H1 (cell line): ENCODE measurements around the gene DOCK10. TPM values are rescaled to one million over a fixed set of nuclear protein-coding genes. Genes with fewer than 3 reads are reported as not detected.

Experiments used
- CTCF ChIA-PET: fragments of 300-600 bp; sonication (Branson Sonifier 250); formaldehyde crosslinking; loops from one replicate; lab custom pipeline; 2021; ENCODE audit not compliant: partially characterized antibody; lab: Charles Lee
- POLR2A ChIA-PET: fragments of 300-600 bp; sonication (Branson Sonifier 250); formaldehyde crosslinking; loops from one replicate; lab custom pipeline; 2021; ENCODE audit warnings: inconsistent platforms; ENCODE audit not compliant: partially characterized antibody; lab: Charles Lee
- DNase-seq, 2 experiments: peaks; one replicate each; pipeline versions ENCODE4 v3.0.0 to v3.0.0-alpha.2; 2010 to 2022; ENCODE audit warnings: low spot score in 2 of 2, low read depth in 1 of 2, mixed read lengths in 1 of 2
- FAIRE-seq: peaks from 2 replicates; lab custom pipeline; 2011; peaks lifted over from hg19 to GRCh38; lab: Jason Lieb, UNC
- H2AFZ ChIP-seq: 2 replicates; pipeline ENCODE4 v1.8.1; 2012; ENCODE audit warnings: low read length, inconsistent platforms
- H2AK5ac ChIP-seq: 2 replicates; pipeline ENCODE4 v1.6.1; 2013; ENCODE audit warnings: low read depth, low read length
- H2BK120ac ChIP-seq: replicated peaks from 2 replicates; pipeline ENCODE3; 2013; ENCODE audit warnings: low read depth, low read length, inconsistent platforms
- H2BK12ac ChIP-seq: 2 replicates; pipeline ENCODE4 v1.6.1; 2013; ENCODE audit warnings: low read depth, low read length
- H2BK15ac ChIP-seq: 2 replicates; pipeline ENCODE4 v1.6.1; 2013; ENCODE audit warnings: low read length
- H2BK20ac ChIP-seq: 2 replicates; pipeline ENCODE4 v1.6.1; 2013; ENCODE audit warnings: low read length
- H2BK5ac ChIP-seq: 2 replicates; pipeline ENCODE4 v1.6.1; 2013; ENCODE audit warnings: low read depth, low read length
- H3K14ac ChIP-seq: 2 replicates; pipeline ENCODE4 v1.6.1; 2013; ENCODE audit warnings: inconsistent platforms; ENCODE audit not compliant: insufficient read length
- H3K18ac ChIP-seq: 2 replicates; pipeline ENCODE4 v1.6.1; 2013; ENCODE audit warnings: low read length; ENCODE audit errors: extremely low read depth
- H3K23ac ChIP-seq: 2 replicates; pipeline ENCODE4 v1.6.1; 2013; ENCODE audit warnings: inconsistent platforms; ENCODE audit not compliant: insufficient read length
- H3K23me2 ChIP-seq: 2 replicates; pipeline ENCODE4 v1.6.1; 2013; ENCODE audit warnings: low read depth, low read length
- H3K27ac ChIP-seq: 2 replicates; pipeline ENCODE4 v1.6.1; 2011; ENCODE audit warnings: low read depth, low read length, inconsistent platforms
- H3K27me3 ChIP-seq, 4 experiments: replicated peaks in 1 of 4; 1 replicate in 1 of 4; 2 replicates in 3 of 4; pipeline versions ENCODE4 v1.6.1 to v1.8.1; 2011 to 2013; ENCODE audit warnings: low read length in 3 of 4, mild to moderate bottlenecking in 3 of 4, inconsistent platforms in 2 of 4, mixed read lengths in 2 of 4, moderate library complexity in 1 of 4; ENCODE audit not compliant: control insufficient read depth in 3 of 4, insufficient read depth in 3 of 4; ENCODE audit errors: extremely low read depth in 1 of 4
- H3K36me3 ChIP-seq, 4 experiments: 2 replicates each; pipeline versions ENCODE4 v1.6.1 to v1.8.1; 2011 to 2013; ENCODE audit warnings: mild to moderate bottlenecking in 4 of 4, low read length in 3 of 4, moderate library complexity in 2 of 4, control low read depth in 1 of 4, inconsistent platforms in 1 of 4; ENCODE audit not compliant: insufficient read depth in 4 of 4, control insufficient read depth in 2 of 4
- H3K4ac ChIP-seq: replicated peaks from 2 replicates; pipeline ENCODE3; 2013; ENCODE audit warnings: low read length, low read depth, mixed read lengths, inconsistent platforms; ENCODE audit not compliant: insufficient read length
- H3K4me1 ChIP-seq, 4 experiments: replicated peaks in 1 of 4; 1 replicate in 1 of 4; 2 replicates in 3 of 4; pipeline versions ENCODE4 v1.6.1 to v1.8.1; 2011 to 2013; ENCODE audit warnings: low read length in 3 of 4, inconsistent platforms in 2 of 4, mixed read lengths in 1 of 4; ENCODE audit not compliant: insufficient read depth in 4 of 4, control insufficient read depth in 3 of 4
- H3K4me2 ChIP-seq, 2 experiments: 2 replicates each; pipeline versions ENCODE4 v1.6.1 to v1.8.1; 2011 to 2013; ENCODE audit warnings: low read depth in 2 of 2, low read length in 2 of 2, control low read depth in 1 of 2, inconsistent platforms in 1 of 2, mild to moderate bottlenecking in 1 of 2; ENCODE audit not compliant: insufficient read depth in 1 of 2
- H3K4me3 ChIP-seq, 4 experiments: fragments of 200-600, 300-600 bp in 1 of 4; sonication (generic), shearing (Covaris generic), sonication (Bioruptor Twin) in 1 of 4; 2 replicates each; pipeline versions ENCODE4 v1.5.1 to v1.8.1; 2011 to 2016; ENCODE audit warnings: low read length in 4 of 4, low read depth in 3 of 4, control low read depth in 2 of 4, inconsistent platforms in 2 of 4, mild to moderate bottlenecking in 2 of 4, mixed read lengths in 1 of 4, moderate library complexity in 1 of 4; ENCODE audit not compliant: insufficient read depth in 2 of 4; ENCODE audit errors: extremely low read depth in 1 of 4
- H3K56ac ChIP-seq: replicated peaks from 2 replicates; pipeline ENCODE3; 2013; ENCODE audit warnings: low read depth, mild to moderate bottlenecking, mixed read lengths, low read length, inconsistent platforms; ENCODE audit not compliant: insufficient read length
- H3K79me1 ChIP-seq: 2 replicates; pipeline ENCODE4 v1.6.1; 2013; ENCODE audit warnings: low read depth, low read length, control low read depth
- H3K79me2 ChIP-seq, 2 experiments: 2 replicates each; pipeline versions ENCODE4 v1.6.1 to v1.8.1; 2012 to 2013; ENCODE audit warnings: low read length in 2 of 2, mild to moderate bottlenecking in 2 of 2, inconsistent platforms in 1 of 2; ENCODE audit not compliant: insufficient read depth in 2 of 2, control insufficient read depth in 1 of 2
- H3K9ac ChIP-seq, 4 experiments: replicated peaks in 1 of 4; 1 replicate in 1 of 4; 2 replicates in 3 of 4; pipeline versions ENCODE4 v1.6.1 to v1.8.1; 2011 to 2013; ENCODE audit warnings: low read depth in 3 of 4, low read length in 3 of 4, control low read depth in 2 of 4, mild to moderate bottlenecking in 2 of 4, moderate library complexity in 2 of 4, inconsistent platforms in 1 of 4; ENCODE audit errors: extremely low read depth in 1 of 4
- H3K9me3 ChIP-seq, 2 experiments: 2 replicates each; pipeline versions ENCODE4 v1.6.1 to v1.8.1; 2012 to 2013; ENCODE audit warnings: mild to moderate bottlenecking in 2 of 2, moderate library complexity in 2 of 2, control low read depth in 1 of 2, inconsistent platforms in 1 of 2, low read depth in 1 of 2, low read length in 1 of 2, mixed read lengths in 1 of 2; ENCODE audit not compliant: insufficient read depth in 2 of 2
- H4K20me1 ChIP-seq, 2 experiments: replicated peaks in 1 of 2; 2 replicates each; pipeline versions ENCODE3 to v1.8.1; 2011 to 2013; ENCODE audit warnings: inconsistent platforms in 2 of 2, low read length in 2 of 2, mild to moderate bottlenecking in 1 of 2; ENCODE audit not compliant: insufficient read depth in 2 of 2, control insufficient read depth in 1 of 2
- H4K5ac ChIP-seq: 2 replicates; pipeline ENCODE4 v1.6.1; 2013; ENCODE audit warnings: low read length, low read depth, mixed read lengths, inconsistent platforms; ENCODE audit not compliant: insufficient read length
- H4K8ac ChIP-seq: 2 replicates; pipeline ENCODE4 v1.8.0; 2013; ENCODE audit warnings: mild to moderate bottlenecking, moderate library complexity, low read length, inconsistent platforms; ENCODE audit not compliant: insufficient read depth; ENCODE audit errors: extremely low read depth
- H4K91ac ChIP-seq: replicated peaks from 2 replicates; pipeline ENCODE3; 2013; ENCODE audit warnings: low read length, mixed read lengths, inconsistent platforms; ENCODE audit not compliant: insufficient read length
- CTBP2 ChIP-seq: IDR thresholded peaks from 2 replicates; pipeline ENCODE4 v1.7.0; 2011; ENCODE audit warnings: borderline replicate concordance, mild to moderate bottlenecking, moderate library complexity, mixed read lengths, low read length; ENCODE audit not compliant: insufficient read depth, insufficient read length
- EP300 ChIP-seq, 2 experiments: IDR thresholded peaks; 1 replicate in 1 of 2; 2 replicates in 1 of 2; pipeline ENCODE4 v1.6.1; 2011 to 2012; ENCODE audit warnings: low read depth in 2 of 2, low read length in 2 of 2, mild to moderate bottlenecking in 2 of 2, borderline replicate concordance in 1 of 2, inconsistent platforms in 1 of 2, moderate library complexity in 1 of 2
- FOSL1 ChIP-seq: IDR thresholded peaks from 2 replicates; pipeline ENCODE4 v1.6.1; 2011; ENCODE audit warnings: mild to moderate bottlenecking, low read depth, low read length, moderate library complexity; ENCODE audit not compliant: insufficient read depth
- KDM5A ChIP-seq: fragments of 200-600 bp; IDR thresholded peaks from 2 replicates; pipeline ENCODE4 v1.7.1; 2012; ENCODE audit warnings: mild to moderate bottlenecking, low read length, inconsistent platforms, mixed read lengths
- NANOG ChIP-seq: IDR thresholded peaks from 2 replicates; pipeline ENCODE4 v1.6.1; 2011; ENCODE audit warnings: low read length, low read depth, mild to moderate bottlenecking, inconsistent platforms; ENCODE audit not compliant: insufficient read depth, poor library complexity, severe bottlenecking
- NRF1 ChIP-seq: IDR thresholded peaks from 2 replicates; pipeline ENCODE4 v1.6.1; 2011; ENCODE audit warnings: mild to moderate bottlenecking, low read depth, low read length, improper control_type of control experiment
- POLR2AphosphoS5 ChIP-seq: IDR thresholded peaks from 2 replicates; pipeline ENCODE4 v1.6.1; 2011; ENCODE audit warnings: low read depth, low read length
- RBBP5 ChIP-seq: IDR thresholded peaks from 2 replicates; pipeline ENCODE4 v1.7.1; 2012; ENCODE audit warnings: low read depth, mild to moderate bottlenecking, inconsistent platforms, low read length, moderate library complexity, borderline replicate concordance
- SAP30 ChIP-seq: fragments of 300-600 bp; sonication (generic); IDR thresholded peaks from 2 replicates; pipeline ENCODE4 v1.7.1; 2012; ENCODE audit warnings: low read length, moderate library complexity, mild to moderate bottlenecking, inconsistent platforms; ENCODE audit not compliant: insufficient read depth, insufficient replicate concordance
- TAF1 ChIP-seq: IDR thresholded peaks from 2 replicates; pipeline ENCODE4 v1.6.1; 2011; ENCODE audit warnings: mild to moderate bottlenecking, low read depth, low read length
- TBP ChIP-seq: IDR thresholded peaks from 2 replicates; pipeline ENCODE4 v1.6.1; 2011; ENCODE audit warnings: low read depth, low read length, improper control_type of control experiment
- WGBS, 2 experiments: shearing (Covaris generic) in 1 of 2; methylation state at CpG; one replicate each; pipeline versions ENCODE4 v1.1.6 to v1.1.7; 2013 to 2015; ENCODE audit warnings: low lambda C conversion rate in 2 of 2, mixed read lengths in 2 of 2, inconsistent platforms in 1 of 2, low coverage in 1 of 2, missing lambda C conversion rate in 1 of 2; ENCODE audit not compliant: insufficient replicate concordance in 2 of 2, insufficient coverage in 1 of 2, insufficient read length in 1 of 2; ENCODE audit errors: extremely low coverage in 1 of 2, missing lambda C conversion rate in 1 of 2; 5-methylcytosine and 5-hydroxymethylcytosine counted together
- polyA plus RNA-seq, 7 experiments: library from polyadenylated mRNA; depleted of rRNA in 3 of 7; stranded (reverse) in 5 of 7; unstranded in 2 of 7; fragments of >200 nt in 5 of 7; fragments of 200-250 nt in 2 of 7; gene quantifications; 1 replicate in 5 of 7; 2 replicates in 1 of 7; 4 replicates in 1 of 7; pipeline versions ENCODE4 v1.2.1 to v1.2.3, GENCODE V29; 2011 to 2013; ENCODE audit warnings: missing spikeins in 2 of 7, mixed read lengths in 2 of 7
- total RNA-seq: library from RNA; stranded (reverse); fragmentation: NEBNext Ultra II Directional; extraction: Animal tissue kit (Norgen Biotek cat#: 25700); gene quantifications from 2 replicates; pipeline ENCODE4 v1.2.1, GENCODE V29; 2021
- TF ChIP-seq, protein P1 (sequence below): IDR thresholded peaks from 2 replicates; pipeline ENCODE4 v1.6.1; 2012; ENCODE audit warnings: low read length, inconsistent platforms

The DOCK10 gene
- total and polyA plus RNA-seq, 2 of the 8 experiments (the other 6 are each of a cell fraction or from before 2014, with no cell fraction given), result 0.33 to 1.6 TPM

DNA sequence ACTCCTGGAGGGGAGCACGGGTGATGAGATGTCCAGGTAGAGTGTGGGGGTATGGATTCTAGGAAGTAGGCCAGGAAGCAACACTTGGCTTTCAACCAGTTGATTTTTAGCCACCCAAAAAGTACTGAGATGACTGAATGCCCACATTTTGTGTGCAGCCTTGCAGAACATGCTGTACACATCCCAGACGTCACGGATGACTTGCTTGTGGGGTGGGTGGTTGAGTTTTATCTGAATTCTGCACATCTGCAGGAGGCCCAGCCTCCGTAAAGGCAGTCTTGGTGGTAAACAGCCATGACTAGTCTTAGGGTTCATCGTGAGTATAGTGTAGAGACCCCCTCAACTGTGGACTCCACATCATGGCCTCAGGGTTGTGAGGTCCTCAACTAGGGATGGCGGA, 272.8 kb downstream of the DOCK10 start:
- no peaks in the 10 kb centered on the region for H3K4me1 ChIP-seq
- TF ChIP-seq FOSL1 (no peak), CTBP2 (no peak), RBBP5 (no peak), KDM5A (no peak), NANOG (no peak), SAP30 (no peak), NRF1 (no peak), POLR2AphosphoS5 (no peak), TBP (no peak), TAF1 (no peak), EP300 (IDR thresholded peaks at IDR 0.05; ENCODE audit: borderline replicate concordance in 1 of 2, low read depth in 2 of 2, low read length in 2 of 2) (no peak)
- TF ChIP-seq, protein P1, sequence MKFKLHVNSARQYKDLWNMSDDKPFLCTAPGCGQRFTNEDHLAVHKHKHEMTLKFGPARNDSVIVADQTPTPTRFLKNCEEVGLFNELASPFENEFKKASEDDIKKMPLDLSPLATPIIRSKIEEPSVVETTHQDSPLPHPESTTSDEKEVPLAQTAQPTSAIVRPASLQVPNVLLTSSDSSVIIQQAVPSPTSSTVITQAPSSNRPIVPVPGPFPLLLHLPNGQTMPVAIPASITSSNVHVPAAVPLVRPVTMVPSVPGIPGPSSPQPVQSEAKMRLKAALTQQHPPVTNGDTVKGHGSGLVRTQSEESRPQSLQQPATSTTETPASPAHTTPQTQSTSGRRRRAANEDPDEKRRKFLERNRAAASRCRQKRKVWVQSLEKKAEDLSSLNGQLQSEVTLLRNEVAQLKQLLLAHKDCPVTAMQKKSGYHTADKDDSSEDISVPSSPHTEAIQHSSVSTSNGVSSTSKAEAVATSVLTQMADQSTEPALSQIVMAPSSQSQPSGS, result no peak

More for the DNA sequence above, 272.8 kb downstream of the DOCK10 start:
- Histone ChIP-seq H2BK12ac (no peak overlapping the region), H3K56ac (no peak overlapping the region), H3K4me2 (no peak overlapping the region), H3K4ac (no peak overlapping the region), H3K9ac (no peak overlapping the region), H4K20me1 (no peaks in the 10 kb centered on the region), H4K5ac (no peak overlapping the region), H2BK5ac (no peak overlapping the region), H3K27me3 (no peaks in the 10 kb centered on the region), H3K14ac (no peak overlapping the region), H2BK20ac (no peak overlapping the region), H2BK15ac (no peak overlapping the region), H3K79me1 (no peaks in the 10 kb centered on the region), H3K79me2 (no peaks in the 10 kb centered on the region), H3K23ac (no peak overlapping the region), H4K91ac (no peak overlapping the region), H2BK120ac (no peak overlapping the region), H3K27ac (no peak overlapping the region), H3K18ac (no peak overlapping the region), H2AFZ (no peak overlapping the region), H3K4me3 (no peak overlapping the region), H2AK5ac (no peak overlapping the region), H4K8ac (no peak overlapping the region), H3K9me3 (no peaks in the 10 kb centered on the region), H3K23me2 (no peaks in the 10 kb centered on the region), H3K36me3 (no peaks in the 10 kb centered on the region)
- 87% methylated on average over 6 of the region's 6 CpGs; no CpG with 5 or more reads in 1 of the 2 experiments for WGBS, 2 experiments
- POLR2A ChIA-PET, result no interaction called here
- CTCF ChIA-PET, result interaction anchor here (0.8 kb wide), 1 partner anchor 26 kb away, joined by 3 read pairs; no protein-coding TSS in a partner anchor
- DNase-seq (no peak), FAIRE-seq (no peak)
